ENCODE measurements around the gene SLMAP. TPM values are rescaled to one million over a fixed set of nuclear protein-coding genes. Genes with fewer than 3 reads are reported as not detected.

SLMAP gene
- total RNA-seq, 6 donors from 2014 or later: 53.4 to 104 (median 68.4) TPM

- H3K9me3 ChIP-seq: no peaks in the 10 kb centered on the region
- H3K36me3 ChIP-seq: no peaks in the 10 kb centered on the region
- no peaks in the 10 kb centered on the region for H3K27me3 ChIP-seq
- TF ChIP-seq POLR2AphosphoS5 (IDR thresholded peaks at IDR 0.05) (no peak), CTCF (IDR thresholded peaks at IDR 0.05) (no peak), EP300 (IDR thresholded peaks at IDR 0.05) (no peak), POLR2A (IDR thresholded peaks at IDR 0.05) (no peak)
- DNase-seq (no peak), ATAC-seq (ENCODE audit: low FRiP score in 2 of 2) (no peak)
- WGBS, 2 donors: 84 to 94% methylated on average over 1 of the region's 1 CpG
- H3K4me3 ChIP-seq: no peak overlapping the region
- no peak overlapping the region for H3K27ac ChIP-seq
- peaks cover 14 to 20% (median 16%) of the 10 kb centered on the region in 4 donors for H3K4me1 ChIP-seq
Measured at GRCh38 chr3:57779666-57780065, 23.6 kb downstream of the SLMAP start.

GRCh38 chr3:57783186-57784088 lies 27.3 kb downstream of the SLMAP start:
- TF ChIP-seq POLR2AphosphoS5 (IDR thresholded peaks at IDR 0.05) (no peak), POLR2A (IDR thresholded peaks at IDR 0.05) (no peak), CTCF (IDR thresholded peaks at IDR 0.05) (no peak), EP300 (IDR thresholded peaks at IDR 0.05) (no peak)
- Histone ChIP-seq H3K4me3 (no peak overlapping the region), H3K27me3 (no peaks in the 10 kb centered on the region), H3K27ac (peak overlapping the region in 1 of 4 donors; percentile 16), H3K9me3 (no peaks in the 10 kb centered on the region), H3K36me3 (no peaks in the 10 kb centered on the region), H3K4me1 (peaks cover 14 to 23% (median 19%) of the 10 kb centered on the region in 4 donors)
- DNase-seq (peak in 1 of 2 donors; percentile 73), ATAC-seq (ENCODE audit: low FRiP score in 2 of 2) (peak; percentile 22 to 53)
- 76 to 83% methylated on average over 6 of the region's 6 CpGs for WGBS, 2 donors

GRCh38 chr3:57784089-57784735 lies 28.1 kb downstream of the SLMAP start:
- no peaks in the 10 kb centered on the region for H3K27me3 ChIP-seq
- H3K4me1 ChIP-seq: peaks cover 14 to 30% (median 19%) of the 10 kb centered on the region in 4 donors
- ATAC-seq (ENCODE audit: low FRiP score in 2 of 2) (peak in 1 of 2 donors; percentile 40), DNase-seq (no peak)
- H3K36me3 ChIP-seq: no peaks in the 10 kb centered on the region
- H3K27ac ChIP-seq: peak overlapping the region in 1 of 4 donors; percentile 16
- TF ChIP-seq CTCF (IDR thresholded peaks at IDR 0.05) (no peak), POLR2A (IDR thresholded peaks at IDR 0.05) (no peak), POLR2AphosphoS5 (IDR thresholded peaks at IDR 0.05) (no peak), EP300 (IDR thresholded peaks at IDR 0.05) (no peak)
- no peak overlapping the region for H3K4me3 ChIP-seq
- no peaks in the 10 kb centered on the region for H3K9me3 ChIP-seq
- 89 to 100% methylated on average over 1 of the region's 1 CpG for WGBS, 2 donors

DNA sequence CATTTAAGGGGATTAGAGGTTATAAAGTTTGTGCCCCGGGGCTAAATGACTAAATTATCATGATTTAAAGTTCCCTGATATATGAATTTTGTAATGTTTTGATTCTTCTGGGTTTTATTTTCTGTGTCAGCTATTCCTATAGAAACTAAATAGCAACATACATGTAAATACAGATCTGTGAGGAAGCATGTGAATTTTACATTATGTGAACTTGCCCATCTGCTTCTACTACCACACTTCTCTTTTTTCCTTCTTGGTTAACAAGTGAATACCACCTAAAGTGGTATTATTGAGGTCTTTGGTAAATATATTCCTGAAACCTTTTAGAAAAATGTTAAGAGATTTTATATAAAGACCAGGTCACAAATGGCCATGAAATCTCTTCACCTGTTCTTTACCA lies 29.3 kb downstream of the SLMAP start:
- Histone ChIP-seq H3K27me3 (no peaks in the 10 kb centered on the region), H3K4me1 (peaks cover 14 to 30% (median 20%) of the 10 kb centered on the region in 4 donors), H3K36me3 (no peaks in the 10 kb centered on the region), H3K9me3 (no peaks in the 10 kb centered on the region), H3K4me3 (no peak overlapping the region), H3K27ac (no peak overlapping the region)
- ATAC-seq (ENCODE audit: low FRiP score in 2 of 2) (no peak), DNase-seq (no peak)
- WGBS, 2 donors: 89 to 94% methylated on average over 1 of the region's 1 CpG
- TF ChIP-seq POLR2A (IDR thresholded peaks at IDR 0.05) (no peak), CTCF (IDR thresholded peaks at IDR 0.05) (no peak), POLR2AphosphoS5 (IDR thresholded peaks at IDR 0.05) (no peak), EP300 (IDR thresholded peaks at IDR 0.05) (no peak)

Data from upper lobe of left lung (tissue), 6 donors.